K562 (cell line): ENCODE data around the gene CHN2. TPM values are rescaled to one million over a fixed set of nuclear protein-coding genes. Genes with fewer than 3 reads are reported as not detected.

Experiments
- ATAC-seq: fragments of 200-7000 bp; cut with Tn5 transposase; 3 replicates; pipeline ENCODE4 v1.9.1; 2020; ENCODE audit warnings: moderate library complexity
- BruUV-seq: library from RNA; stranded (reverse); fragments of 400-500 nt; replicated peaks from 2 replicates; lab custom pipeline; 2021; lab: Mats Ljungman, UMichigan
- CTCF ChIA-PET: fragments of 300-600 bp; formaldehyde crosslinking; extraction: SDS; loops from one replicate; lab custom pipeline; 2021; ENCODE audit warnings: low intra/inter-chr PET ratio; lab: Yijun Ruan, JAX
- POLR2A ChIA-PET: fragments of 300-600, 350-650 bp; sonication (Branson Sonifier 250); formaldehyde crosslinking; extraction: SDS; loops from one replicate; lab custom pipeline; 2021; ENCODE audit warnings: antibody characterized with exemption, inconsistent platforms; lab: Yijun Ruan, JAX
- DNase-seq, 4 experiments: peaks; one replicate each; pipeline versions ENCODE4 v3.0.0 to v3.0.0-alpha.2; 2011 to 2018; ENCODE audit warnings: low spot score in 3 of 4, mixed read lengths in 3 of 4; ENCODE audit errors: extremely low read depth in 1 of 4
- FAIRE-seq: peaks from 2 replicates; lab custom pipeline; 2011; peaks lifted over from hg19 to GRCh38; lab: Jason Lieb, UNC
- H2AFZ ChIP-seq: 2 replicates; pipeline ENCODE4 v1.6.0; 2011; ENCODE audit warnings: low read depth, low read length, control low read depth, inconsistent platforms
- H3K27ac ChIP-seq: fragments of 200-600 bp; 3 replicates; pipeline ENCODE4 v1.8.0; 2011; ENCODE audit warnings: low read depth, mild to moderate bottlenecking, control low read depth, inconsistent platforms, low read length, moderate library complexity, mixed read lengths; ENCODE audit errors: extremely low read depth
- H3K27me3 ChIP-seq, 2 experiments: fragments of 300-600 bp in 1 of 2; 2 replicates in 1 of 2; 3 replicates in 1 of 2; pipeline versions ENCODE4 v1.6.0 to v1.8.0; 2011; ENCODE audit warnings: inconsistent platforms in 2 of 2, low read length in 2 of 2, mild to moderate bottlenecking in 1 of 2, mixed read lengths in 1 of 2, moderate library complexity in 1 of 2; ENCODE audit not compliant: control insufficient read depth in 2 of 2, insufficient read depth in 2 of 2
- H3K36me3 ChIP-seq: fragments of 300-600 bp; 3 replicates; pipeline ENCODE4 v1.8.0; 2011; ENCODE audit warnings: mild to moderate bottlenecking, low read length, inconsistent platforms; ENCODE audit not compliant: control insufficient read depth, insufficient read depth
- H3K4me1 ChIP-seq, 2 experiments: fragments of 200-600 bp in 1 of 2; replicated peaks in 1 of 2; 2 replicates in 1 of 2; 3 replicates in 1 of 2; pipeline versions ENCODE4 v1.5.1 to v1.8.0; 2011; ENCODE audit warnings: inconsistent platforms in 2 of 2, low read length in 2 of 2, mild to moderate bottlenecking in 1 of 2, mixed read lengths in 1 of 2, moderate library complexity in 1 of 2; ENCODE audit not compliant: control insufficient read depth in 2 of 2, insufficient read depth in 2 of 2
- H3K4me2 ChIP-seq: 2 replicates; pipeline ENCODE4 v1.6.1; 2011; ENCODE audit warnings: low read length, control low read depth, inconsistent platforms, mixed read lengths; ENCODE audit not compliant: insufficient read depth
- H3K4me3 ChIP-seq: fragments of 200-600 bp; sonication (generic), shearing (Covaris generic); 2 replicates; pipeline ENCODE4 v1.5.1; 2016; ENCODE audit warnings: control low read depth, inconsistent platforms
- H3K79me2 ChIP-seq: fragments of 200-600 bp; 3 replicates; pipeline ENCODE4 v1.8.0; 2011; ENCODE audit warnings: low read length, inconsistent platforms; ENCODE audit not compliant: control insufficient read depth, insufficient read depth
- H3K9ac ChIP-seq, 2 experiments: 2 replicates each; pipeline versions ENCODE4 v1.6.0 to v1.6.1; 2011; ENCODE audit warnings: low read depth in 2 of 2, low read length in 2 of 2, control low read depth in 1 of 2, inconsistent platforms in 1 of 2, mild to moderate bottlenecking in 1 of 2, mixed read lengths in 1 of 2; ENCODE audit not compliant: insufficient read depth in 1 of 2
- H3K9me1 ChIP-seq: one replicate; pipeline ENCODE4 v1.6.0; 2011; ENCODE audit warnings: inconsistent platforms, mild to moderate bottlenecking, low read length, moderate library complexity; ENCODE audit not compliant: control insufficient read depth, insufficient read depth
- H3K9me3 ChIP-seq: replicated peaks from 2 replicates; pipeline ENCODE4 v1.5.1; 2011; ENCODE audit warnings: low read depth, low read length, inconsistent platforms; ENCODE audit not compliant: control insufficient read depth, insufficient read depth
- H4K20me1 ChIP-seq: replicated peaks from 2 replicates; pipeline ENCODE4 v1.6.1; 2011; ENCODE audit warnings: low read length, inconsistent platforms, mixed read lengths; ENCODE audit not compliant: control insufficient read depth, insufficient read depth
- CHD2 ChIP-seq: IDR thresholded peaks from 2 replicates; pipeline ENCODE4 v1.6.1; 2011; ENCODE audit warnings: low read depth, low read length
- POLR3G ChIP-seq: IDR thresholded peaks from 2 replicates; pipeline ENCODE4 v1.6.1; 2011; ENCODE audit not compliant: insufficient read length, insufficient replicate concordance; ENCODE audit errors: extremely low read depth
- SETDB1 ChIP-seq: IDR thresholded peaks from one replicate; pipeline ENCODE4 v1.6.1; 2012; ENCODE audit warnings: low read length, control low read depth, inconsistent platforms
- TEAD2 ChIP-seq: fragments of 450-650 bp; IDR thresholded peaks from 2 replicates; pipeline ENCODE4 v1.6.1; 2016; ENCODE audit warnings: missing genetic modification characterization, control low read depth, missing compliant biosample characterization
- ZBTB40 ChIP-seq, 2 experiments: fragments of 450-650 bp in 1 of 2; sonication (generic) in 1 of 2; formaldehyde crosslinking in 1 of 2; IDR thresholded peaks; 2 replicates each; pipeline versions ENCODE4 v1.7.1 to v1.9.0; 2016 to 2022; ENCODE audit warnings: inconsistent platforms in 1 of 2, mild to moderate bottlenecking in 1 of 2, missing genetic modification reagents in 1 of 2
- ZNF41 ChIP-seq: fragments of 250-450 bp; sonication (Bioruptor Pico); conservative IDR thresholded peaks from 2 replicates; pipeline ENCODE4 v1.4.0; 2020; ENCODE audit warnings: mild to moderate bottlenecking
- WGBS: fragments of 100-300 bp; shearing (Covaris generic); methylation state at CpG from one replicate; pipeline ENCODE4 v1.1.6; 2016; ENCODE audit warnings: low coverage, mixed read lengths; ENCODE audit not compliant: insufficient coverage; ENCODE audit errors: missing lambda C conversion rate; 5-methylcytosine and 5-hydroxymethylcytosine counted together
- in situ Hi-C: fragments of 300-500 bp; cut with MboI; formaldehyde crosslinking; loops from 4 replicates; pipeline ENCODE4 v1.15.0; 2018; ENCODE audit warnings: inconsistent platforms, mixed read lengths
- intact Hi-C: fragments of 100-400 bp; cut with micrococcal nuclease; formaldehyde crosslinking; loops from 2 replicates; pipeline ENCODE4 v1.14.2; 2022
- polyA plus RNA-seq, 8 experiments: library from polyadenylated mRNA; depleted of rRNA in 4 of 8; stranded (reverse) in 5 of 8; unstranded in 3 of 8; fragments of >200 nt; fragmentation: Nextera tagmentation in 2 of 8; fragmentation: Illumina TruSeq in 1 of 8; extraction: Ambion mirVana in 2 of 8; extraction: Trizol in 1 of 8; gene quantifications; 2 replicates each; pipeline versions ENCODE4 v1.2.1 to v1.2.3, GENCODE V29; 2011 to 2014; ENCODE audit warnings: inconsistent platforms in 1 of 8, missing spikeins in 1 of 8
- total RNA-seq, 7 experiments: library from RNA; depleted of rRNA in 6 of 7; stranded (reverse); fragments of >200 nt in 6 of 7; fragmentation: Illumina TruSeq in 2 of 7; extraction: Trizol in 2 of 7; gene quantifications; 2 replicates each; pipeline versions ENCODE4 v1.2.1 to v1.2.3, GENCODE V29; 2011 to 2021; ENCODE audit warnings: low replicate concordance in 1 of 7

The CHN2 gene
- total and polyA plus RNA-seq, 9 of the 15 experiments (the other 6 are each of a cell fraction or from before 2014, with no cell fraction given): 0.12 to 2.1 (median 0.31) TPM; not detected in 1

- Histone ChIP-seq H3K4me3 (no peak overlapping the region), H3K79me2 (no peaks in the 10 kb centered on the region), H4K20me1 (no peaks in the 10 kb centered on the region), H3K9ac (no peak overlapping the region), H3K27me3 (peaks cover 2 to 11% of the 10 kb centered on the region in 2 experiments; a peak in 2 of 5 replicates), H3K9me1 (no peaks in the 10 kb centered on the region), H3K27ac (no peak overlapping the region), H3K4me1 (no peaks in the 10 kb centered on the region), H3K4me2 (no peak overlapping the region), H3K9me3 (no peaks in the 10 kb centered on the region)
- ChIA-PET CTCF (no interaction called here), POLR2A (interaction anchor here (1.2 kb wide), 1 partner anchor 16 kb away, joined by 3 read pairs; no protein-coding TSS in a partner anchor)
- DNase-seq: no peak
- in situ Hi-C loops: no loop called here
- BruUV-seq: no TSS peak
- no peak for FAIRE-seq
- no peak for ATAC-seq
- TF ChIP-seq ZNF41 (CRISPR knock-in tag) (no peak), ZBTB40 (IDR thresholded peaks at IDR 0.05) (no peak), ZBTB40 (CRISPR knock-in tag; IDR thresholded peaks at IDR 0.05) (no peak), SETDB1 (no peak), POLR3G (no peak), CHD2 (no peak), TEAD2 (tag) (no peak)
- TF ChIP-seq, all 486 proteins: peak for 0
- Histone ChIP-seq H2AFZ (no peak overlapping the region), H3K36me3 (no peaks in the 10 kb centered on the region)
- intact Hi-C loops: no loop called here
- WGBS: 3% methylated on average over 5 of the region's 5 CpGs
These were observed 111.9 kb downstream of the CHN2 start for GRCh38 chr7:29306319-29306991.
